GM12892 (cell line): ENCODE measurements around the gene HPCA.
"Not testable (repeated sequence)": the region's sequence is repeated elsewhere in the genome, so short reads cannot be mapped to it uniquely, and the experiment has no call there.

Experiments
- DNase-seq: peaks from one replicate; pipeline ENCODE4 v3.0.0; 2011; ENCODE audit not compliant: insufficient read length
- FAIRE-seq: peaks from 2 replicates; lab custom pipeline; 2011; peaks lifted over from hg19 to GRCh38; lab: Jason Lieb, UNC
- POLR2A ChIP-seq: IDR thresholded peaks from 2 replicates; pipeline ENCODE4 v1.6.1; 2011; ENCODE audit warnings: low read depth, low read length, control low read depth
- POLR2AphosphoS5 ChIP-seq: IDR thresholded peaks from 2 replicates; pipeline ENCODE4 v1.6.1; 2011; ENCODE audit warnings: low read depth, low read length, control low read depth
- TAF1 ChIP-seq: IDR thresholded peaks from 2 replicates; pipeline ENCODE4 v1.6.1; 2011; ENCODE audit warnings: low read depth, mild to moderate bottlenecking, control low read depth, low read length, borderline replicate concordance

Gene HPCA

GRCh38 chr1:32900956-32901822, 14.9 kb downstream of the HPCA start, which contains the start of gene TMEM54:
Gene TMEM54, minus strand, starts transcription at chr1:32901389. Its CDS starts 151 bp downstream, at chr1:32901238.
- DNase-seq (no peak), FAIRE-seq (no peak)
- TF ChIP-seq TAF1: no peak
- no peak for TF ChIP-seq POLR2AphosphoS5
- no peak for TF ChIP-seq POLR2A

GRCh38 chr1:32901823-32902534, 15.7 kb downstream of the HPCA start:
- no peak for TF ChIP-seq POLR2AphosphoS5
- TF ChIP-seq TAF1: no peak
- no peak for TF ChIP-seq POLR2A
- no peak for FAIRE-seq
- no peak for DNase-seq

GRCh38 chr1:32902535-32902920, 16.2 kb downstream of the HPCA start:
- no peak for FAIRE-seq
- no peak for TF ChIP-seq TAF1
- TF ChIP-seq POLR2A: no peak
- TF ChIP-seq POLR2AphosphoS5: no peak
- DNase-seq: no peak

GRCh38 chr1:32903991-32904785, 17.9 kb downstream of the HPCA start:
- DNase-seq (no peak), FAIRE-seq (no peak)
- no peak for TF ChIP-seq POLR2A
- no peak for TF ChIP-seq POLR2AphosphoS5
- TF ChIP-seq TAF1: no peak

- FAIRE-seq (no peak), DNase-seq (no peak)
- no peak for TF ChIP-seq TAF1
- TF ChIP-seq POLR2A: no peak
- TF ChIP-seq POLR2AphosphoS5: no peak
These were observed 18.5 kb downstream of the HPCA start for GRCh38 chr1:32904797-32905196.

- not testable (repeated sequence) for FAIRE-seq, DNase-seq
These were observed 19.3 kb downstream of the HPCA start for GRCh38 chr1:32905588-32905987.

DNA sequence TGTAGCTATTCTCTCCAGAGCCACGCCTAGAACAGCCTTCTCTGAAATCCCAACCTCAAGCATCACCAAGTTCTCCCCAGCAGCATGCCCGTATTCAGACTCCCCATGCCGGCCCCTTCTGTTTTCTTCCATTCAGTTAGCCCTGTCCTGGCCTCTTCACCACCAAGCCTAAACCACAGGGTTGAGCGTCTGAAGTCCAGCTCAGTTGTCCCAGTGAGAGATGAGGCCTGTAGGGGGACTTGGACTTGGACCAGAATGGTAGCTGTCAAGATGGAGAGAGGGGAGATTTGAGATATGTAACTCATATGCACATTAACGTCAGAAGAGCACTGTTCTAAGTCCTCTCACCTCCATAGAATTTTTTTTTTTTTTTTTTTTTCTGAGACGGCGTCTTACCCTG, 20.4 kb downstream of the HPCA start:
- TF ChIP-seq POLR2A (no peak), TAF1 (no peak), POLR2AphosphoS5 (no peak)
- FAIRE-seq (no peak), DNase-seq (no peak)

DNA sequence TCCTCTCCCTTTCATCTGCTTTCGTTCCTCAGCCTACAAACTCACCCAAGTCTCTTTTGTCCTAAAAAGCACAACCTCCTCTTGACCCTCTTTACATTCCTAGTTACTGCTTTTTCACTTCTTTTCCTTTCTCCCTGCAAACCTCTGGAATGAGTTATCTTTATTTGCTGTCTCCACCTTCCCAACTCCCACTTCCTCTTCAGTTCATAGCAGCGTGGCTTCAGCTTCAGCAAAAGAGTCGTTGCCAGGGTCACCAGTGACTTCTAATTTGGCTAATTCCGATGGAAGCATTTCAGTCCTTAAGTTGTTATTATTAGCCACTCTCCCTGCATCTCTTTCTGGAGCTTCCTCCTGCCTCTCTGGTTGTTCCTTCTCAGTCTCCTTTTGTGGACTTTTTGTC, 21.1 kb downstream of the HPCA start:
- DNase-seq: no peak
- no peak for TF ChIP-seq POLR2AphosphoS5
- TF ChIP-seq TAF1: no peak
- TF ChIP-seq POLR2A: no peak
- FAIRE-seq: no peak

DNA sequence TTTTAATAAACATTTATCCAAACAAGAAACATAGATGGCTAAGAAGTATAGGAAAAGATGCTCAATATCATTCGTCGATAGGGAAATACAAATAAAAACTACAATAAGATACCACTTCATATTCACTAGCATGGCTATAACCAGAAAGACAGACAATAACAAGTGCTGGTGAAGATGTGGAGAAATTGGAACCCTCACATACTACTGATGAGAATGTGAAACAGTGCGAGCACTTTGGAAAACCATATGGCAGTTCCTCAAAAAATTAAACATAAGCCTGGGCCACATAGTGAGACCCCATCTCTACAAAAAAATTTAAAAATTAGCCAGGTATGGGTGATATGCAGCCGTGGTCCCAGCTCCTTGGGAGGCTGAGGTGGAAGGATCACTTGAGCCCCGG, 24.0 kb downstream of the HPCA start:
- TF ChIP-seq POLR2A: no peak
- TF ChIP-seq TAF1: no peak
- no peak for TF ChIP-seq POLR2AphosphoS5
- no peak for FAIRE-seq
- DNase-seq: no peak

GRCh38 chr1:32915766-32916706, 29.7 kb downstream of the HPCA start:
- DNase-seq (no peak), FAIRE-seq (no peak)
- no peak for TF ChIP-seq POLR2AphosphoS5
- TF ChIP-seq POLR2A: no peak
- TF ChIP-seq TAF1: no peak

GRCh38 chr1:32917521-32917920, 31.2 kb downstream of the HPCA start:
- TF ChIP-seq TAF1 (no peak), POLR2AphosphoS5 (no peak), POLR2A (no peak)
- DNase-seq (no peak), FAIRE-seq (no peak)
